ENCODE measurements around the gene PAQR5. TPM values are rescaled to one million over a fixed set of nuclear protein-coding genes. Genes with fewer than 3 reads are reported as not detected.
A peak's percentile ranks its signal among the peaks of the same experiment; 100 is the strongest.

PAQR5 gene
- total RNA-seq, 1 donor: 1.3 TPM

DNA sequence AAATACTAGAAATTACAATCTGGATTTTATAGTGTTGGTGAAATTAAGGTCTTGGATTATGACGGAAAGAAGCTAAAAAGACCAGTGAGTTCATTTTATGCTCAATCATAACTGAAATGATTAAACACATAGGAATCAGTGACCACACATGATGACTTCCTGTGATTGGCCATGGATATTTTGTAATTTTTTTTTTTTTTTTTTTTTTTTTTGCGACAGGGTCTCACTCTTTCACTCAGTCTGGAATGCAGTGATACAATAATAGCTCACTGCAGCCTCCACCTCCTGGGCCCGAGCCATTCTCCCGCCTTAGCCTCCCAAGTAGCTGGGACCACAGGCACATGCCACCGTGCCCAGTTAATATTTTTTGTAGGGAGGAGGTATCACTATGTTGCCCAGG lies 47.4 kb downstream of the PAQR5 start:
- peak; percentile 13 for DNase-seq (ENCODE audit: low read depth)
- TF ChIP-seq, protein P1, sequence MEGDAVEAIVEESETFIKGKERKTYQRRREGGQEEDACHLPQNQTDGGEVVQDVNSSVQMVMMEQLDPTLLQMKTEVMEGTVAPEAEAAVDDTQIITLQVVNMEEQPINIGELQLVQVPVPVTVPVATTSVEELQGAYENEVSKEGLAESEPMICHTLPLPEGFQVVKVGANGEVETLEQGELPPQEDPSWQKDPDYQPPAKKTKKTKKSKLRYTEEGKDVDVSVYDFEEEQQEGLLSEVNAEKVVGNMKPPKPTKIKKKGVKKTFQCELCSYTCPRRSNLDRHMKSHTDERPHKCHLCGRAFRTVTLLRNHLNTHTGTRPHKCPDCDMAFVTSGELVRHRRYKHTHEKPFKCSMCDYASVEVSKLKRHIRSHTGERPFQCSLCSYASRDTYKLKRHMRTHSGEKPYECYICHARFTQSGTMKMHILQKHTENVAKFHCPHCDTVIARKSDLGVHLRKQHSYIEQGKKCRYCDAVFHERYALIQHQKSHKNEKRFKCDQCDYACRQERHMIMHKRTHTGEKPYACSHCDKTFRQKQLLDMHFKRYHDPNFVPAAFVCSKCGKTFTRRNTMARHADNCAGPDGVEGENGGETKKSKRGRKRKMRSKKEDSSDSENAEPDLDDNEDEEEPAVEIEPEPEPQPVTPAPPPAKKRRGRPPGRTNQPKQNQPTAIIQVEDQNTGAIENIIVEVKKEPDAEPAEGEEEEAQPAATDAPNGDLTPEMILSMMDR (IDR thresholded peaks at IDR 0.05; ENCODE audit: insufficient read depth, low read depth, low read length): no peak
- H3K4me3 ChIP-seq (ENCODE audit: low read depth, low read length): no peak overlapping the region

DNA sequence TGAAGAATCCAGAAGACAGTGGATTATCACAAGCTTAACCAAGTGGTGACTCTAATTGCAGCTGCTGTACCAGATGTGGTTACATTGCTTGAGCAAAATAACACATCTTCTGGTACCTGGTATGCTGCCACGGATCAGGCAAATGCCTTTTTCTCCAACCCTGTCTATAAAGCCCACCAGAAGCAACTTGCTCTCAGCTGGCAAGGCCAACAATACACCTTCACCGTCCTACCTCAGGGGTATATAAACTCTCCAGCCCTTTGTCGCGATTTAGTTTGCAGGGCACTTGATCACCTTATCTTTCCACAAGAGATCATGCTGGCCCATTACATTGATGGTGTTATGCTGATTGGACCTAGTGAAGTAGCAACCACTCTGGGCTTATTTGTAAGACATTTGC lies 52.6 kb downstream of the PAQR5 start:
- no peak overlapping the region for H3K4me3 ChIP-seq (ENCODE audit: low read depth, low read length)
- TF ChIP-seq, protein P1 (IDR thresholded peaks at IDR 0.05; ENCODE audit: insufficient read depth, low read depth, low read length): no peak

DNA sequence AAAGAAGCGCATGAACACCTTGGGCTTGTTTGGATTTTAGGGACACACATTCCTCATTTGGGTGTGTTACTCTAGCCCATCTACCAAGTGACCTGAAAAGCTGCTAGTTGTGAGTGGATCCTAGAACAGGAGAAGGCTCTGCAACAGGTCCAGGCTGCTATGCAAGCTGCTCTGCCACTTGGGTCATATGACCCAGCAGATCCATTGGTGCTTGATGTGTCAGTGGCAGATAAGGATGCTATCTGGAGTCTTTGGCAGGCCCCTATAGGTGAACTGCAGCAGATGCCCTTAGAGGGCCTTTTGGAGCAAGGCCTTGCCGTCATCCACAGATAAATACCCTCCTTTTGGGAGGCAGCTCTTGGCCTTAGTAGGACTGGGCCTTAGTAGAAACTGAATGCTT lies 53.2 kb downstream of the PAQR5 start:
- no peak for DNase-seq (ENCODE audit: low read depth)
- TF ChIP-seq, protein P1 (IDR thresholded peaks at IDR 0.05; ENCODE audit: insufficient read depth, low read depth, low read length): no peak
- no peak overlapping the region for H3K4me3 ChIP-seq (ENCODE audit: low read depth, low read length)

More for the DNA sequence above, 52.6 kb downstream of the PAQR5 start:
- no peak for DNase-seq (ENCODE audit: low read depth)

DNA sequence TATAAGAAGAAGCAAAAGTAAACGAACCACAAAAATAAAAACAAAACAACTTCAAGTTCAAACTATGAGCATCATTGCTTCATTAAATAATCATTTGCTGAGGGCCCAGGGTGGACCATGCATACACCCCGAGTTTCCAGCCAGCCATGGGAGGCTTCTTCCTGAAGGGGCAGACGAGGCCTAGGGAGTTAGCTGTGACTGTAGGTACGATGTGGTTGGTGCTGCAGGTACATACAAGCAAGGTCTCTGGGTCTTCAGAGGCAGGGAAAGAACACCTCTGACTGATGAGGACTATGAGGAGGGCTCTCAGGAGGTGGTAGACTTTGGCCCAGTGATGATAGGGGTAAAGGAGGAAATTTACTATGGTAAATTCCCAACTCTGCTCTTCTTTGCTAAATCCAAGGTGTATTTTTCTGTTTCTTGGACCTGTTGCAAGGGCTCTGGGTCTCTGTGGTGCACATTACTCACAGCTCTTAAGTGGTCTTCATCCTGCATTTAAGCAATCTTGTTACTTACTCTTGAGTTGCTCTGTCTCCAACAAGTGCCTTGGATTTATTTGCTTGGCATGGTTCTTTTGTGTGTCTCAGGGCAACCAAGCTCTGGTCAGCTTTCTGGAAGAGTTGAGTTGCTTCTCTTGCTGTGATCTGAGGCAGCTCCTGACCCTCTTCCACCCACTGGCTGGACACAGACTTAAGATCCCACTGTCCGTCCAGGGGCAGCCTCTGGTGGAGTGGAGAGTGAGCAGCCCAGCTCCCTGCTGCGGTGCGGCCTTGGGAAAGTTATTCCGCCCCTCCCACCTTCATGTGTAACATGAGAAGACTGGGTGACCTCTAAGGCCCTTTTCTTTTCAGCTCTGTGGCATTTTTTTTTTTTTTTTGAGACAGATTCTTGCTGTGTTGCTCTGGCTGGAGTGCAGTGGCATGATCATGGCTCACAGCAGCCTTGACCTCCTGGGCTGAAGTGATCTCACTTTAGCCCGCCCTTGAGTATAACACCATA lies 59.4 kb downstream of the PAQR5 start:
- no peak overlapping the region for H3K4me3 ChIP-seq (ENCODE audit: low read depth, low read length)
- TF ChIP-seq, protein P1 (IDR thresholded peaks at IDR 0.05; ENCODE audit: insufficient read depth, low read depth, low read length): no peak
- DNase-seq (ENCODE audit: low read depth): peak; percentile 62

DNA sequence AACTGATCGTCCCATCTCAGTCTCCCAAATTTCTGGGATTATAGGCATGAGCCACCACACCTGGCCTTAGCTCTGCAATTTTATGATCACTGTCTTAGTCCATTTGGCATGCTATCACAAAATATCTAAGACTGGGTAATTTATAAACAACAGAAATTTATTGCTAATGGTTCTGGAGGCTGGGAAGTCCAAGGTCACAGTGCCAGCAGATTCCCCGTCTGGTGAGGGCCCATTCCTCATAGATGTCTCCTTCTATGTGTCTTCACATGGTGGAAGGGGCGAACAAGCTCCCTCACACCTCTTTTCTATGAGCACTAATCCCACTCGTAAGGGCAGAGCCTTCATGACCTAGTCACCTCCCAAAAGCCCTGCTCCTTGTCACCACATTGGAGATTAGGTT lies 60.1 kb downstream of the PAQR5 start:
- no peak for DNase-seq (ENCODE audit: low read depth)
- TF ChIP-seq, protein P1 (IDR thresholded peaks at IDR 0.05; ENCODE audit: insufficient read depth, low read depth, low read length): no peak
- no peak overlapping the region for H3K4me3 ChIP-seq (ENCODE audit: low read depth, low read length)

DNA sequence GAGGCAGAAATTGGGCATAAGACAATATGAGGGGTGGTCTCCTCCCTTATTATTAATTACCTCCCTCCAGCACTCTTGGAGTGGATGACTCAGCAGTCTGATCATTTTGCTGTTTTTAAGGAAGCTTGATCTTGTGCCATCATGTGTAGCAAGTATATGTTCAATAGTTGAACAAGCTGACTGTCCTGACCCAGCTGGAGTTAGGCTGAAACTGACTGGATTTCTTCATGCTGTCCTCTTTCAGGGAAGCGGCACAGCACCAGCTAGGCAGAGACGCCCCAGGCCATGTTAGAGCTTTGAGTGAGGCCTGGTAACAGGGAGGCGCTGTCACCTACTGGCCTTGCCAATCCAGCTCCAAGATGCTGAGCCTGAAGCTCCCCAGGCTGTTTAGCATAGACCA lies 61.0 kb downstream of the PAQR5 start:
- no peak overlapping the region for H3K4me3 ChIP-seq (ENCODE audit: low read depth, low read length)
- DNase-seq (ENCODE audit: low read depth): peak; percentile 40
- TF ChIP-seq, protein P1 (IDR thresholded peaks at IDR 0.05; ENCODE audit: insufficient read depth, low read depth, low read length): no peak
